Stimulated activated CD4-positive, alpha-beta T cell treated with anti-CD3 and anti-CD28 coated beads, Interleukin-15, amount 100 ng/mL, for 24 hours (primary cell): ENCODE data around the gene NLRP6.
"Not testable (repeated sequence)": the region's sequence is repeated elsewhere in the genome, so short reads cannot be mapped to it uniquely, and the experiment has no call there.

ENCODE experiments used
- DNase-seq: peaks from one replicate; pipeline ENCODE4 v3.0.0-alpha.2; 2020

Gene NLRP6

GRCh38 chr11:311013-311748 lies 33.0 kb downstream of the NLRP6 start:
- DNase-seq: peak; percentile 60

GRCh38 chr11:312092-312816 lies 34.0 kb downstream of the NLRP6 start:
- peak; percentile 55 for DNase-seq

- peak; percentile 31 for DNase-seq
These were observed 35.1 kb downstream of the NLRP6 start for GRCh38 chr11:313304-313786.

- peak; percentile 72 for DNase-seq
These were observed 35.8 kb downstream of the NLRP6 start, which contains the start of gene IFITM1 for GRCh38 chr11:313787-314553. Gene IFITM1, plus strand, starts transcription at chr11:314040. Its CDS starts 131 bp downstream, at chr11:314171.

GRCh38 chr11:314554-314875 lies 36.3 kb downstream of the NLRP6 start:
- not testable (repeated sequence) for DNase-seq

- peak; percentile 49 for DNase-seq
These were observed 36.9 kb downstream of the NLRP6 start for GRCh38 chr11:315051-315481.

- peak; percentile 37 for DNase-seq
These were observed 37.3 kb downstream of the NLRP6 start for GRCh38 chr11:315516-315994.

- peak; percentile 54 for DNase-seq
These were observed 38.0 kb downstream of the NLRP6 start for GRCh38 chr11:316031-316701.

GRCh38 chr11:316891-317301 lies 38.7 kb downstream of the NLRP6 start:
- DNase-seq: no peak

GRCh38 chr11:317668-318404 lies 39.6 kb downstream of the NLRP6 start:
- not testable (repeated sequence) for DNase-seq

- DNase-seq: not testable (repeated sequence)
These were observed 40.4 kb downstream of the NLRP6 start for GRCh38 chr11:318405-319120.

GRCh38 chr11:319121-319887 lies 41.1 kb downstream of the NLRP6 start:
- DNase-seq: peak; percentile 44

- peak; percentile 59 for DNase-seq
These were observed 41.7 kb downstream of the NLRP6 start for GRCh38 chr11:319888-320273.

- DNase-seq: no peak
These were observed 45.9 kb downstream of the NLRP6 start for GRCh38 chr11:324156-324555.

- DNase-seq: not testable (repeated sequence)
These were observed 46.6 kb downstream of the NLRP6 start for GRCh38 chr11:324593-325517.

- no peak for DNase-seq
These were observed 47.8 kb downstream of the NLRP6 start for GRCh38 chr11:325796-326591.

GRCh38 chr11:326592-326841 lies 48.3 kb downstream of the NLRP6 start:
- DNase-seq: no peak

GRCh38 chr11:326842-327580 lies 48.8 kb downstream of the NLRP6 start:
- DNase-seq: peak; percentile 83
